Activated CD8-positive, alpha-beta memory T cell treated with anti-CD3 and anti-CD28 coated beads, Interleukin-2, amount 50 U/mL, for 48 hours (primary cell): Measurements from ENCODE around the gene MYLK3.
A peak's percentile ranks its signal among the peaks of the same experiment; 100 is the strongest.
"Not testable (repeated sequence)": the region's sequence is repeated elsewhere in the genome, so short reads cannot be mapped to it uniquely, and the experiment has no call there.

Experiments
- DNase-seq: peaks from one replicate; pipeline ENCODE4 v3.0.0-alpha.2; 2020

The MYLK3 gene

GRCh38 chr16:46747777-46748651 lies at the start of gene MYLK3:
TSS of gene MYLK3 (minus strand) at chr16:46748344. CDS start at chr16:46748193, 151 bp downstream.
- no peak for DNase-seq

GRCh38 chr16:46797501-46797900 lies 49.4 kb upstream of the MYLK3 start:
- no peak for DNase-seq

GRCh38 chr16:46796764-46797269 lies 48.7 kb upstream of the MYLK3 start:
- no peak for DNase-seq

- no peak for DNase-seq
Observed at GRCh38 chr16:46793841-46794240, 45.7 kb upstream of the MYLK3 start.

GRCh38 chr16:46790599-46791270 lies 42.6 kb upstream of the MYLK3 start:
- DNase-seq = no peak

- DNase-seq = peak; percentile 88
Observed at GRCh38 chr16:46789499-46790414, 41.6 kb upstream of the MYLK3 start.

GRCh38 chr16:46788891-46789474 lies 40.8 kb upstream of the MYLK3 start:
- no peak for DNase-seq

- no peak for DNase-seq
Observed at GRCh38 chr16:46787909-46788308, 39.8 kb upstream of the MYLK3 start.

- DNase-seq = no peak
Observed at GRCh38 chr16:46785076-46785845, 37.1 kb upstream of the MYLK3 start.

- not testable (repeated sequence) for DNase-seq
Observed at GRCh38 chr16:46784569-46784968, 36.4 kb upstream of the MYLK3 start.

GRCh38 chr16:46783800-46784199 lies 35.7 kb upstream of the MYLK3 start:
- DNase-seq = no peak

- no peak for DNase-seq
Observed at GRCh38 chr16:46782320-46782719, 34.2 kb upstream of the MYLK3 start.

GRCh38 chr16:46777804-46778203 lies 29.7 kb upstream of the MYLK3 start:
- no peak for DNase-seq

GRCh38 chr16:46775214-46775613 lies 27.1 kb upstream of the MYLK3 start:
- DNase-seq = no peak

- DNase-seq = no peak
Observed at GRCh38 chr16:46774743-46775177, 26.6 kb upstream of the MYLK3 start.

GRCh38 chr16:46772463-46772862 lies 24.3 kb upstream of the MYLK3 start:
- DNase-seq = no peak

- DNase-seq = peak; percentile 25
Observed at GRCh38 chr16:46768809-46769208, 20.7 kb upstream of the MYLK3 start.

- DNase-seq = no peak
Observed at GRCh38 chr16:46765050-46765449, 16.9 kb upstream of the MYLK3 start.

- DNase-seq = no peak
Observed at GRCh38 chr16:46763147-46763546, 15.0 kb upstream of the MYLK3 start.

- DNase-seq = no peak
Observed at GRCh38 chr16:46762583-46762982, 14.4 kb upstream of the MYLK3 start.

- DNase-seq = no peak
Observed at GRCh38 chr16:46759309-46759708, 11.2 kb upstream of the MYLK3 start.
